SHP77 (cell line): ENCODE results near the gene ITPA.

Experiments used
- DNase-seq, 2 experiments: peaks; one replicate each; lab custom pipeline; 2025; lab: John Stamatoyannopoulos, UW

Gene ITPA

DNA sequence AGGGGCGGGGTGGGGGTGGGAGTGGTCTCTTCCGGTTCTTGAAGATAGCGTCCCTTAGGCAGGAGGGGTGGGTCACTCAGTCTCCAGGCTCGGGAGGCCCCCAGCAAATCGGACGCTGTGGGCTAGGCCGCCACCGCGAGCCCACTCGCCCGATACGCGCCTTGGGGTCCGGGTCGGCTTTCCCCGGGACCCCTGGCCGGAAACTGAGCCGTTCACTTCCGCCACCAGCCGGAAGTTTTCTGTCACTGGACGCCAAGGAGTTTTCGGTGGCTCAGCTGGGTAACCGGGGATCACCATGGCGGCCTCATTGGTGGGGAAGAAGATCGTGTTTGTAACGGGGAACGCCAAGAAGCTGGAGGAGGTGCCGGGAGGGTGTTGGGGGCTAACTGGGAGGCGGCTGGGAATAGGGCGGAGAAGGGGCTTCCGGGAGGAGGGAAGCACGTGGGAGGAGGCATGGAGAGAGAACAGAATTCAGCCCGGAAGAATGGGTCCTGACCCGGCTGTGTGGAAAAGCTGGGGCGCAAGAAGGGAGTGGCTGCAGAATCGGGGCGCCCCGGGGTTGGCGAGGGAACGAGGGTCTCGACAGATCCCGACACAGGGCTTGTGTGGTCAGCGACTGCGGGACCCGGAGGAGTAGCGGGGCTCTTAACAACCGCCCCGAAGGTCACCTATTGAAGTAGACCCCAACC lies at the start of gene ITPA:
TSS of gene ITPA (plus strand) at position 242 of the 689 bp plus-strand sequence. CDS start at position 296, 54 bp downstream.
- peak; percentile 42 to 76 for DNase-seq

DNA sequence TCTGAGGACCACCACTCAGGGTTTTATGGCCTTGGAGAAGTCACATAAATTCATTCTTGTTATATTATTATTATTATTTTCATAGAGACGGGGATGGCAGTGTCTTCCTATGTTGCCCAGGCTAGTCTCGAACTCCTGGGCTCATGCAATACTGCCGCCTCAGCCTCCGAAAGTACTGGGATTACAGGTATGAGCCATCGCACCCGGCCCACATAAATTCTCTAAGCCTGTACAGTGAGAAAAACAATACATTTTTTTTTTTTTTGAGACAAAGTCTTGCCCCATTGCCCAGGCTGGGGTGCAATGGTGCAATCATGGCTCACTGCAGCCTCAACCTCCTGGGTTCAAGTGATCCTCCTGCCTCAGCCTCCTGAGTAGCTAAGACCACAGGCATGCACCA lies 48.9 kb upstream of the ITPA start:
- no peak for DNase-seq

DNA sequence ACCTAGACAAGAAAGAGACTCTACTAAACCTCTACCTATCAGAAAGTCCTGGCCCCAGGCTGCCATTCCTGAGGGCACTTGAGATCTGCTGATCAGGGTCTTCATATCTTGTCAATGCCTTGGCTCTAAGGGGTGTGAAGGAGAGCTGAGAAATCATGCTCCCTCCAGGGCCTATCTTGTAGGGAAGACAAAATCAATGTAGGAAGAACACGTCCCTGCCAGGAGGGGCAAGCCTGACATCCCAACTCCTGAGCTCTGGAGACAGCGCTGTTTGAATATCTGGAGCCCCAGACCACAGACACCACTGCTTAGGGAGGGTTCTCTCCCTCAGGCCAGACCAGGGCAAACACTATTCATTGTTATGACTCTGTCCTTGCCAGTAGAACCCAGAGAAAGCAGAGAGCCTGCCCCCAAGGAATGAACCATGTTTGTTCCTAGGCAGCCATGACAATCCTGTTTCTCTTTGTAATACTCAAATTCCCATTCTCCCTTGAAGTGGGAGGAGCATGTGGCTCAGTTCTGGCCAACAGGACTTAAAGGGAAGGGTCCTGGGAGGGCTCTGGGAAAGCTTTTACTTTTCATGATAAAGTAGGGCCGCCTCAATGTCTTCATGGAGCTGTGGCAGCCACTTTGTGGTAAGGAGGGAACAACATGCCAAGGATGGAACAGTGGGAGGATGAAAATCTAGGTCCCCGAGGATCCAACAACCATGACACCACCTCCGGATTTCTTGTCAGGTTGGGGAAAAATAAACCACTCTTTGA lies 47.8 kb upstream of the ITPA start:
- DNase-seq = no peak

DNA sequence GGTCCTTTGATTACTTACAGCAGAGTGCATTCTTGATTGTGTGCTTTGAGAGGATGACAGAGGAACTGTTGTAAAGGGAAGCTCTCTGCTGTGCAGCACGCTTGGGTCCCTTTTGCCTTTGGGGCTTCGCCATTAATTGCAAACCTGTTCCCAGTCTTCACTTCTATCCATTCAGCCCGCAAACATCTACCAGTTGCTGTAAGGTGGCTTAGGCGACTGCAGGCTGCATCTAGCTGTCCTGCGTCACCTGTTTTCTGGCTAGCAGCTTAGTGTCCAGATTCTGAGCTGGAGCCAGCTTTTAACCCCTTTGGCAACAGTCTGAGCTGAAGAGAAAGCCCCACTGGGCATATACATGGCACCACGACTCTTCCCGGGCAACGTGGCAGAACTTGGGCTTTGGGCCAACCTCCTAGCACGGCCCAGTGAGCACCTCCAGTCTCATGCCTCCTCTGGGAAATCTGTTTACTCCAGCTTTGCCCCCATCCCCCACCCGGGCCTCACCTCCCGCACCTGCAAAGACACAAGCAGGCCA lies 47.2 kb upstream of the ITPA start:
- peak; percentile 77 to 82 for DNase-seq

DNA sequence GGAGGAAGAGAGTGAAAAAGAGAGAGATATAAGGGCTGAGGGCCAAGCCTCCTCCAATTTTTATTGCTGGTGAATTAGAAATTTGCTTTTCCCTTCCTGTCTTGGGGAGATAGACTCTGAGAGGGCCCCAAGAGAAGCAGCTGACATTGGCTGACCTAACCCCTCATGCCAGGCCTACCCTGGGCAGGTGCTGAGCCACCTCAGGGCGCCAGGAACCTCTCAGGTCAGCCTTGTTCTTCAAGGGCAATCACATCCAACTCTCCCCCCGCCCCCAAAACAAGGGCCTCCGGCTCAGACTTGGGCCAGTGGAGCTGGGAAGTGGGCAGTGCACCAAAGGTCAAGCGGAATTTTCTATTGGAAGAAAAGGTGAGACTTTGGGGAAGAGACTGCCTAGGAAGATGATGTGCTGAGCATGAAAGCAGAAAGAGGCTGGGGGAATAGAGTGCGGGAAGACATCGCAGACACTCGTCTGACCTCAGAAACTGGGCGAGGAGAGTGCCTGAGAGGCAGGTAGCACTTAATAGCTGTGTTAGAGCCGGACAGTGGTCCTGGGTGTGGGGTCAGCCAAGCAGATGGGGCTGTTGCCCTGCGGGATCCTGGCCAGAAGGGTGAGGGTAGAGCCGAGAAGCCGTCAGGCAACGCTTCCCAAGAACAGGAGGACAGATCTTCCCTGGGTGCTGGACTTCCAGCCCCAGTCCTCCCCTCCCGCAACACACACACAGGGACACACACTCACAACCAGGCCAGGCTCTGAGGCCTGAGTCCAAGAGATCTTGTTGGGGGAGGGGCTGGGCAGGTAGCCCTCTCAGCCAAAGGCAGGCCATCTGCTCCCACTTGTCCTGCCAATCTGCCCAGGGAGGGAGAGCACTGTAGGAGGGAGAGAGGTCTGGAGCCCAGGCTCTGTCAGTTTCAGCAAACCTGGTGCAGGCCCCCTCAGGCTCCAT lies 45.9 kb upstream of the ITPA start:
- DNase-seq = peak; percentile 83 to 85

DNA sequence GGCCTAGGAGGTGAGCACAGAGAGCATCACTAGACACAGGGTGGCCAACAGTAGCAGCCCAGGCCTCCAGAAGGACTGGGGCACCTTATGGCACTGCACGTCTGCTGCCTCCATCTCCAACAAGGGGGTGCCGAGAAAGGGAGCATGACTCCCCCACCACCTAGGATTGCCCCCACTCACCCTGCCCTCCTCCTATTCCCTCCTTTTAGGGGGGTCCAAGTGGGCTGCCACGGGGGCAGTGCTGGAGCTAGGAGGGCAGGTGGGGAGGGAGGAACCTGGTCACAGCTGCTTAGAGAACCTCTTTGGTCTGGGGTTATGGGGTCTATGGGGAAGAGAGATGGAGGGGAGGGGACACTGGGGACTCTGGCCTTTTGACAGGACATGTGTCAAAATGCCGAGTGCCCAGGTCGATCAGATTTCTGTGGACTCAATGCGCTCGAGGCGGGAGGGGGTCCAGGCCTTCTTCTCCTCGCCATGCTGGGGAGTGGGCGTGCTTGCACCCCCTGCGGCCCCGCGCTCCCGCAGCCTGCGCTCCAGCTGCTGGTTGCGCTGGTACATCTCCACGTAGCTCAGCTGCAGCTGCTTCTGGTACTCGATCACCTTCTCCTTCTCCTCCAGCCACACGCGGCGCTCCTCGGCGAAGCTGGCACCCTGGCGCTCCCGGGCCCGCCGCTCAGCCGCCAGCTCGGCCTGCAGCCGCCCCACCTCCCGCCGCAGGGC lies 45.1 kb upstream of the ITPA start:
- DNase-seq = peak in 1 of 2 experiments; percentile 25

DNA sequence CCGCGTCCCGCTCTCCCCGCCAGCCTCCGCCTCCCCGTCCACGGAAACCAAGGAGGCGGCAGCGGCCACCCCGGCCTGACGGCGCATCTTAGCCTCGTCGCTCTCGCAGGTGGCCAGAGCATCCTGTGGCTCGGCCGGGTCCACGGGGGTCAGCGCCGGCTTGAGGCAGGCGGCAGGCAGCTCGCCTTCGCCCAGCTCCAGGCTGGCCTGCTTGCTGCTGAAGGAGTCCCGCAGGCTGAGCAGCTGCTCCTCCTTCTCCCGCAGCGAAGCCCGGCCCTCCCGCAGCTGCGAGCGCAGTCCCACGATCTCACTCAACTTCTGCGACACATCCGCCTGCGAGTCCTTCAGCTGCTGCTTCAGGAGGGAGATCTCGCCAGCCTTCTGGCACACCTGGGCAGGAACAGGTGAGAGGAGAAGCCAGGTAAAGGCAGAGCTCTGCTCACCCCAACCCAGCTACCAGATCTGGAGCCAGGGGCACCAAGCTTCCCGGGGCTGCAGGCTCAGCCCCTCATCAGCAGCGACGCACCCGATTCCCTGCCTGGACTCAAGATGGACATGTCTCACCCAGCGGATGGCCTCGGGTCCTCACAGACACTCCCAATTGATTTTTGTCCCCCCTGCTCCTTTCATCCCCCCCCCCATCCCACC lies 44.4 kb upstream of the ITPA start:
- peak; percentile 28 to 46 for DNase-seq

DNA sequence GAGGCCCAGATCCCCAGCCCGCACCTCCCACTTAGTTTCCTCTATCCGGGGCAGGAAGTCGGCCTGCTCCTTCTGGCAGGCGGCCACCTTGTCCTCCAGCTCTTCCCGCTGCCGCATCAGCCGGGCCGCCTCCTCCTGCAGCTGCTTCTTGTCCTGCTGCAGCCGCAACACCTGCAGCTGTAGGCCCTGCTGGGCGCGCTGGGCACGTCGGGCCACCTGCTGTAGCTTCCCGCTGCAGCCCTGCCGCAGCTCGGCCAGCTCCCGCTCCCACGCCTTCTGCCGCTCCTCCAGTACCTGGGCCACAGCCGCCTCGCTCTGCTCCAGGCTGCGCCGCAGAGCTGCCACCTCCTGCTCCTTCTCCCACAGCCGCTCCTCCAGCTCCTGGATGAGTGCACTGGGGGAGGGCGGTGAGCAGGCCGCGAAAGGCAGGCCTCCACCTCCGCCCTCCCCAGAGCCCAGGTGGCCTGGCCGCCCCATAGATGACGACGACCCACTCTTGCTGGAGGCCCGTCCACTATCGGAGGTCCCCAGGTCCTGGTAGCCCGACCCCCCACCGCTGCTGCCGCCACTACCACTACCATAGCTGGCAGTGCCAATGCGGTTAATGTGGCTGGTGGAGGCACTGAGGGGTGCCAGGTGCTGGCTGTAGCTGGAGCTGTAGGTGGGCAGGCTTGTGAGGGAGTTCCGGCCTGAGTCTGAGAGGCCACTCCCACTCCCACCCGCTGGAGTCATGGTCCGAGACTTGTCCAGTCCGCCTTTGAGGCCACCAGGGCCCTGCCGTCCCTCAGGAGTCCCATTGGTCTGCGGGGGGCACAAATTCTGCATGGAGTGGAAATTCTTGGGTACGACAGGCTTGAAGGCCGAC lies 43.6 kb upstream of the ITPA start:
- DNase-seq = peak; percentile 91 to 96

DNA sequence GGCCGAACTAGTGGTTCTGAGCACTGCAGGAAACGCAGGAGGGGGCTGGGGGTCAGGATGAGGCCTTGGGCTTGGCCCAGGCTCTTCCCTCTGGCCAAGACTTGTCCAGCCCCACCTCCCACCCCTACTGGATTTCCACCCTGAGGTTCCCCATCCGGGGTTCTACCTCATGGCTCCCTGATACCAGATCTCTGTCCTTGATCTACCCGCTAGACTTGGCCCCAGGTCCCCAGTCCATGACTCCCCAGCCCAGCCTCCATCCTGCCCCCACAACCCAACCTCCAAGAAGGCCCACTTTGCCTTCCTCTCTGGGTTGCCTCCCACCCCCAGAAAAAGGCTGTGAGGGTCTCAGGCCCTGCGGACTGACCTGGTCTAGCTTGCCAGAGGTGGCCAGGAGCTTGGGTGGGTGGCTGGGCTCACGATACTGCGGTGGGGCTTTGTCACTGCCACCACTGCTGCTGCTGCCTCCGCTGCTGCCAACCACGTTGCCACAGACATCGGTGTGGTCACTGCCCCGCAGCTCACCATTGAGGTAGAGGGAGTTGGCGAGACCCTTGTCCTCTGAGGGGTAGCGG lies 42.9 kb upstream of the ITPA start:
- DNase-seq = no peak

DNA sequence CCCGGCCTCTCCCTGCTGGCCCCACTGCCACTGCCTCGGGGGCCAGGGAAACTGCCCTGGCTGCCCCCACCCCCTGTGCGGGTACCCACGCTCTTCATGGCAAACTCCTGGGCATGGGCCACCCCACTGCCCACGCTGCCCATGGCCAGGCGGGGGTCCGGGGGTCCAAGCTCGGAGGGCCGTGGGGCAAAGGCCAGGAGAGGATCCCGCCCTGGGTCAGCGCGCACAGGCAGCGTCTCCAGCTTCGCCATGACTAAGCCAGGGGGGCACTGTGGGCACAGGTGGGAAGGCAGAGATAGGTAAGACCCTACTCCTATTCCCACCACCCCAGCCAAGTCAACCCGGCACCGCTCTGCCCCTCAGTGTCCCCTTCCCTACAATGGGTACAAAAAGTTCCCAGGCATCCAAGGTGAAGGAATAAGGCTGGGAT lies 42.4 kb upstream of the ITPA start:
- DNase-seq = no peak

DNA sequence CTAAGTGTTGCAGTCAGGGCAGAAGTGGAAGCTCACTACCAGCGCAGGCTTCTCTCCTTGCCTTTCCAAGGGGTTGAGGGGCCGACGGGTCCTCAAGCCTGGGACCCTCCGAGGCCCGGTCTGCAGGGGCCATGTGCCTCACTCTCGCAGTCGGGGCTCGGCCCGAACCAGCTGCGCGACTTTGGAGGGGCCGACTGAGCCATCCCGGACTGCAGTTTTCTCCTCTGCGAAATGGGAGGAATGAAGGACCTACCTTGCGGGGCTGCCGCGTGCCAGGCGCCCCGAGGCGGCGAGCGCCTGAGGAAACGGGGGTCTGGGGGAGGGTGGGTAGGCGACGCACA lies 41.6 kb upstream of the ITPA start:
- DNase-seq = no peak

DNA sequence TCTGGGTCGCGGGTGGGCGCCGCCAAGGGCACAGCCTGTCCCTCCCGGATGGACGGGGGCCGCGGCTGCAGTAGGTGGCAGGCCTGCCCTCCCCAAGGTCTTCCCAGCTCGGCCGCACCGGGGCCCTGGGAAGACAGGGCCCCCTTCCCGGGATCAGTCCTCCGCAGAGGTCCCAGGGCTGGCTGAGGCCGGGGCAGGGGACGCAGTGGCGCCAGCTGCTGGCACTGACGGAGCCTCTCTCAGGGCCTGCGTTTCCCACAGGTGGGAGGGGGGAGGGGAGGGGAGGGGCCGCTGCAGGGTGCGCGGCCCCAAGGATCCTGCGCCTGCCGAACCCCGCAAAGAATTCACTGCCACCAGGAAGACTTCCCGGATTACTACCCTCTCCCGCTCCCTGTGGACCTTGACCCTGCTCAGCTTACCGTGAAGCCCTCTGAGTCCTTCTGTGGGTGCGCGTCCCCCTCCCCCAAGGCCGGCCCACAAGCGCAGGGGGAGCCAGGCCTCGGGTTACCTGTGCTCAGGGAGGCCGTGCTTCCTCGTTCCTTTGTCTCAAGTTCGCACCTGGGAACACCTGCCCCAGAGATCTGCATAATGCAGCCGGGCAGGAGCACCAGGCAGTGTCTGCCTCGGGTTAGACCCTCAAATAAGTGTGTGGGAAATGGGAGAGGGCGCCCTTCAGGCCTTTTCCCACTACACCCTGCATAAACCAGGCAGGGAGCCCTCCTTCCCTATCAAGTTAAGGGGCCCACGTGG lies 41.0 kb upstream of the ITPA start:
- no peak for DNase-seq

DNA sequence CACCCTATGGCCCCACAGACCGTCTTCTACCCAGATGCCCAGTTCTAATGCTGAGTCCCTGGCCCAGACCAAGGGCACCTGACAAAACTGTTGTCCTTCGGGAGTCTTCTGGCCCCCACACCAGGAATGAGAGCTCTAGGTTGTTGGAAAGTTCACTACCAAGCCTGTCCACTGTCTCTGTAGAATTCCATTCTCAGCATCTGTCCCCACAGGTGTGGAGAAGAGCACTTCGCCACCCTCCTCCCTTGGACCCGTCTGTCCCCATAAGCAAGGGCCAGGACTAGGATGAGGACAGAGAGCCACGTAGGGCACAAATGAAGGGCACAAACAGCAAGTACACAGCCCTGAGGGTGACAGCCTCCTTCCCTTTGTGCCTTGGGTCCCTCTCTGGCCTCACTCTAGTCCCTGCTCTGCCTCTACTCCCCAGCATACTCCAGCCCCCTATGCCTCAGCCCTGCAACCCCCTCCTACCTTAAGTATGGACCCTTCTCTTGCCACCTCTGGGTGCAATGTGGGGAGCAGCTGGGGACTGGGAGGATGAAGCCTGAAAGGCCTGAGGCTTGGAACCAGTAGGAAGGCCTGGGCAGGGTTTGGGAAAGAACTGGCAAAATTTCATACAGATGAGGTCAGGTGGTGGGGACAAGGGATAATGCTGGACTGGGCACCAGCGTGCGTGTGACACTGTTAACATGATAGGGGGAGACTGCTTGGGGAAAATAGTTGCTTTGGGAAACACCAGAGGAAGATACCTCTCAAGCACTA lies 40.3 kb upstream of the ITPA start:
- no peak for DNase-seq

DNA sequence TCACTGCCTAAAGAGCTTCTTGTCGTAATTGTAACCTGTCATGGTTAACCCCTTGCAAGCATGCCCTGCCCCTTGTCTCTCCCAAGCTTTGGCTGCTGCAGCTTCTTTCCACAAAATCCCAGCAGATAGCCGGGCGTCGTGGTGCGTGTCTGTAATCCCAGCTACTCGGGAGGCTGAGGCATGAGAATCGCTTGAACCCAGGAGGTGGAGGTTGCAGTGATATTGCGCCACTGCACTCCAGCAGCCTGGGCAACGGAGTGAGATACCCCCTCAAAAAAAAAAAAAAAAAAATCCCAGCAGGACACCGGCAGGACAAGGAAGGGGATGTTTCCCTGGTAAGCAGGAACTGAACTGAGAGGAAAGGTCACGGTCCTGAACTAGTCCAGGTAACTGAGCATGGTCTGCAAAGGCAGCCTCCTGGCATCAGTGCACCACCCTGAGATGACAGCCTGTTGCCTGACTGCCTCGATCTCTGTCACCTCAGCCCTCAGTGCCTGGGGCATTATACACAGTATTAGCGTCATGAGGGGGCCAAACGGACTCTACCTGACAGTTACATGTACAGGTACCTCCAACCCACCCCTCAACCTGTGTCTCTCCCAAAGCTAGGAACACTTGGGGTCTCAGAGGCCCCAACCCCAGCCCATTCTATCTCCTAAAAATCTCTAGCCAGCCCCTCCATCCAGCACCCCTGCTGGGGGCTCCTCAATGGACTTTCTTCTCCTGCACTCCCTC lies 37.7 kb upstream of the ITPA start:
- no peak for DNase-seq

DNA sequence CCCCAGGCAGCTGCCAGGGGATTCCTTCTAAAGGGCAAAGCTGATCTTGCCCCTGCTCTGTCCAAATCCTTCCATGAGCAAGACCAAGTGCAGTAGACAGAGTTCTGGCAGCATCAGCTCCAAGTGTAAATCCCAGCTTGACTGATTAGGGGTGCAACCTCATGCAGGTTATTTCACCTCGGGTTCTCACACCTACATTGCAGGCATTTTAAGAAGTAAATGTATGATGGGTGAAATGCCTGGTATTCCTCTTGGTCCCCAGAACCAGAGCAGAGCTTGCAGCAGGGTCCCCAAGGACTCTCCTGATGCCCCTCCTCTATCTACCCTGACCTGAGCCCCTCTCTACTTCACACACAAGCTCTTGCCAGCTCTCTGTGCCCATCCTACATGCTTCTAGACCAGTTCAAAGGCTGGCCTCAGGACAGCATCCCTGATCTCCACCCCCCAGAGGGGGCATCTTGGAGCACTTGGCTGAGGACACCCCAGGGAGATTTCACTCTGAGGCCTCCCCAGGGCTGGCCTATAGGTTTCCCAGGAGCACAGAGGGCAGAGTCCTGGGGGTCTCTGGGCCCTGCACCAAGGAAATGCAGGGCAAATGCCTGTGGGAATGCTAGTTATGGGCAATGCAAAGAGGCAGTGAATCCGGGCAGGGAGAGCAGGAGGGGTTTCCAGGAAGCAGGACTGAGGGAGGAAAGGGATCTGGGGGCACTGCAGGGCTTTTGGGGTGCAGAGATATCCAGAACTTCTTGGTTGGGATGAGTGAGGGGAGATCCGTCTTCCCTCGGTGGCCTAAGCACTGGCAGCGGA lies 37.0 kb upstream of the ITPA start:
- no peak for DNase-seq

DNA sequence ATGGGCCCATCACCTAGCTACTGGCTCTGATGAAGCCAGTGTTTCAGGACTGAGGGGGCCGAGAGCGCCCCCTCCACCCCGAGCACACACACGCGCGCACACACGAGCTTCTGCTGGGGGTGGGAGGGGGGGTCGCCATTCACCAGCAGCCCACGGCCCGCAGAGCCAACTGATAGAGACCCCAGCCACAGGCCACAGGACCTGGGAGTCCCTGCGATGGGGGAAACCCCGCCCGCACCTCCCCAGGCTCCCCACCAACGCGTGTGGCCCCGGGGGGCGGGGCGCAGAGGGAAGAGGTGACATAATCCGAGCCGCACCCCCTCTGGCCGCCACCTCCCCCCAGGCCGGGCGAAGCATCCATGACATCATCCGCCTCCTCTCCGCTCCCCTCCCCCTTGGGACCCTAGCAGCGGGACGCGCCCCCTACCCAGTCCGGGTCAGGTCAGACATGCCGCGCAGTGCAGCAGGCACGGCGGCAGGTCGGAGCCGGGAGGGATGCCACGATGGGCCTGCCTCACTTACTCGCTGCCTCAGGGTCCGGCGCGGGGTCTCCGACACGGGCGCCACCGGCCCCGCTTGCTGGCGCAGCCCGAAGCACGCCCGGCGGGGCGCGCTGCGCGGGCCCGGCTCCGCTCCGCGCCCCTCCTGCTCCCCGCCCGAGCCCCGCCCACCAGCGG lies 36.2 kb upstream of the ITPA start, which contains the start of gene LZTS3:
TSS of gene LZTS3 (minus strand) at position 617 of the 677 bp plus-strand sequence. CDS start 6,386 bp downstream, outside the sequence.
- peak; percentile 49 to 66 for DNase-seq
